Brain pericyte (primary cell): ENCODE measurements around the gene AGAP2.

Experiments
- DNase-seq: peaks from one replicate; pipeline ENCODE4 v3.0.0-alpha.2; 2012; ENCODE audit warnings: low read depth, low spot score

The AGAP2 gene

DNA sequence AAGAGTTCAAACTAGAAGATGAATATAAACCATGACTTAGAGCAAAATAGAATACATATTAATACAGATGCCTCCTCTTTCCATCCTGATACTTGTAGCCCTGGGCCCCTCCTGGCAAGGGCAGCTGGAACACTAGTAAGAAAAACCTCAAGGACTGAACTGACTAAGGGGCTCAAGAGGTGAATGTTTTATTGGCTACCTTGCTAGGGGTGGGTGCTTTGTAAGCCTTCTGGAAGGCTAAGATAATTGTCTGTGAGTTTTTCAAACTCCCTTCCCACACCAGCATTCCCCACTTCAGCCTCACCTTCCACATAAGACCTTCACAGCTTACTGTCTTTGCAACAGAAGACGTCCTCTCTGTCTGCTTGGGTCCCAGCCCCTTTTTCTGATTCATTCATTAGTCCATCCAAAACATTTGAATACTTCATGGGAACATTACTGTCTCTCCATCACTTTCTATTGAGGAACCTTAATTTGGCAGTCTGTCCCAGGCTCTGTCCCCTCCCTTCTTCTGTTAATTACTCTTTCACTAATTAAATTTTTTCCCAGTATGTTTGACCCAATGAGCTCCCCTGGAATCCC is 15.3 kb upstream of the AGAP2 start:
- no peak for DNase-seq

DNA sequence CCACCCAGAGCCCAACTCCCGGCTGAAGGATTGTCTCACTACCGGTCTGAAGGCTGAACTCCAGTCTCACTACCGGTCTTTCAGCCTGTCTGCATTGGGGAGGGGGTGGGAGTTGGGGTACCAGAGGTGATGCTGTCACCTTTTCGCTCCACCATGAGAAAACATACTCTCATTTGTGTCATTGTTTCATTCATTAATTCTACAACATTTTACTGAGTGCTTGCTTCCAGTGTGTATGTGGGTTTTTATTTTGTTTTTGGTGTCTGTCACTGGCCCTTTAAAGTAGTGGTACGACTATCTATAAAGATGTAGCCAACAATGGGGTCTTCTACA is 14.1 kb upstream of the AGAP2 start:
- no peak for DNase-seq

- peak; percentile 99 for DNase-seq
Measured at GRCh38 chr12:57751788-57752667, 13.5 kb upstream of the AGAP2 start, which contains the start of gene CDK4. CDK4 (minus strand) TSS chr12:57752310; CDS start chr12:57751717, 593 bp downstream.

GRCh38 chr12:57751432-57751787 is 12.9 kb upstream of the AGAP2 start:
- DNase-seq: no peak

GRCh38 chr12:57750561-57751431 is 12.3 kb upstream of the AGAP2 start:
- no peak for DNase-seq

DNA sequence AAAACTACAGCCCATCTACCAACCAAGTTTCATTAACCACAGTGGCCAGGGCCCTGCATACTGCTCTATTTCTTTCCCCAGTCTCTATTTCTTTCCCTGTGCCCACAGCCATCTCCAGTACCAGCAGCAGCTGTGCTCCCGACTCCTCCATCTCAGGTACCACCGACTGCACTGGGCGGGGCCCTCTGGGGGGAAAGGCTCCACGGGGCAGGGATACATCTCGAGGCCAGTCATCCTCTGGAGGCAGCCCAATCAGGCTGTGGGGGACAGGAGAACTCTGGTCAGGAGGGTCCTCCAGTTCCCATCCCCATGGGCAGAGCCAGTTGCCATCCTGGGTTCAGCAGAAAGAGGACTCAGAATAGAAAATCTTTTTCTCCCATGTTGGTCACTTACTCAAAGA is 10.5 kb upstream of the AGAP2 start:
- DNase-seq: no peak

DNA sequence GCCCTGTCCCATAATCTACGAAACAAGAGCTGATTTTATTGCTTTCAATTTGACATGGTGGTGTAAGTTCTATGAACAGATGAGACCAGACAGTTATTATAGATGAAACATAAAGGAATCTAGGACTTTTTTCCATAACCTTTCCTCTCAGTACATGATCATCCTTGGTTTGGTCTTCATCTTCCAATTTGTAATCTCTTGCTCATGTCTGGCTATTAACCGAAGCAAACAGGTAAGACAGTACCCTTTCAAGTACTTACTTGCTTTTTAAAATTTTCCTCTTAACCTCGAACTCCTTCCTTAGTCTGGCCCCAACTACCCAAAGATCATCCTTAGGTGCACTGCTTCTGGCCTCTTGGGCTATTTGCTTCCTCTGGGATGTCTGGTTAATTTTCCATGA is 7.5 kb upstream of the AGAP2 start:
- no peak for DNase-seq

DNA sequence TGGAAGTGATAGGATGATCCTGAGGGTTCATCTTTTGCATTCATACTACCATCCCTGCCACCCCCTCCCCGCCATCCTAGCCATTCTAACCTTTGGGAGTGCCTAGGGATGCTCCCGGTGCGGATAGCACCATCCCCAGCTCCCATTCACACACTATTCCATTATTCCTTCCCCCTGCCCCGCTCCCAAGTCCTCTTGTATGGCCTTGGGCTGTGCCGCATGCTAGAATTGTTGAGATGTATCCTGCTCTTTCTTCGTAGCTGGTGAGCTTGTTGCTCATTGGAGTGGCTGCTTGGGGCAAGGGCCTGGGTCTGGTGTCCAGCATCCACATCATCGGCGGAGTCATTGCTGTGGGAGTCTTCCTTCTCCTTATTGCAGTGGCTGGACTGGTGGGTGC is 6.9 kb upstream of the AGAP2 start:
- DNase-seq: no peak

DNA sequence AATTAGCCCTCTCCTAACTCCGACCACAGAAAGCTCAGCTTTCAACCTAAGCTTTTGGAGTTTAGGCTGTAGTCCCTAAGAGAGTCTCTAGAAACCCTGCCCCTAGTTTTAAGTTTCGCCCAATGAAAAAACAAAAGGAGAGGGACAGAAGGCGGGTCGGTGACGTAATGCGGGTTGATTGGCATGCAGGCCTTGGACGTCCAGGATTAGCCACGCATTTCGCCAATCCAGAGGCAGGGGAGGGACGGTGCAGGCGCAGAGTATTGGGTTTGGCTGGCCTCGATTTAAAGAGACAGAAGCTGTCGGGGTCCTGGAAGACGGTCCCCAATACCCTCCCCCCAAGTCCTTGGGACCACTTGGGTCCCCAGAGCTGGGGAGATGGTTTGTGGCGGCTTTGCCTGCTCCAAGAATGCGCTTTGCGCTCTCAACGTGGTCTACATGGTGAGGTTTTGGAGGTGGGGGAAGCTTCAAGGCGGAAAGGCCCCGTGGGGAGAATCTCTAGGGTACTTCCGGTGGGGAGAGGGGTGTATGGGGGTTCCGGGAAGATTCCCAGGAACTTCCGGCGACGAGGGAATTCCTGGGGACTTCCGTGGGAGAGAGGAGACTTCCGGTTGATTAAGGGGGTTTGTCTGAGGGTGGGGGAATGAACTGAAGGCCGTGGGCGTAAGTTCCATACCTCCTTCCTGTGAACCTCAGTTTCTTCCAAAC is 6.4 kb upstream of the AGAP2 start, which contains the start of gene TSPAN31:
TSS of gene TSPAN31 (plus strand) at position 263 of the 708 bp plus-strand sequence. CDS start at position 379, 116 bp downstream.
- peak; percentile 94 for DNase-seq

- DNase-seq: no peak
Measured at GRCh38 chr12:57744194-57744776, 5.7 kb upstream of the AGAP2 start.

DNA sequence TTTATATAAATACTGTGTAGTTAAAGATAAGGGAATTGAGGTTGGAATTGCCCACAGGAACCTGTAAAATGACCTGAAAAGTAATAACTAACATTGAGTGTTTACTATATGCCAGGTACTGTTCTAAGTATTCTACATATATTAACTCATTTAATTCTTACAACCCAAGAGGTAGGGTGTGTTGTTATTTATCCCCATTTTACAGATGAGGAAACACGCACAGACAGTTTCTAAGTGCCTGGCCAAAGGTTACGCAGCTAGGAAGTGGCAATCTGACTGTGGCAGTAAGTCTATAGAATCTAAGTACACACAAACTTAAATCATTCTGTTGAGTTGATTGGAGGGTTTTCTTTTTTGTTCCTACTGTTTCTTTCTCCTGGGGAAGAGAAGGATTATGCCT is 5.2 kb upstream of the AGAP2 start:
- no peak for DNase-seq

DNA sequence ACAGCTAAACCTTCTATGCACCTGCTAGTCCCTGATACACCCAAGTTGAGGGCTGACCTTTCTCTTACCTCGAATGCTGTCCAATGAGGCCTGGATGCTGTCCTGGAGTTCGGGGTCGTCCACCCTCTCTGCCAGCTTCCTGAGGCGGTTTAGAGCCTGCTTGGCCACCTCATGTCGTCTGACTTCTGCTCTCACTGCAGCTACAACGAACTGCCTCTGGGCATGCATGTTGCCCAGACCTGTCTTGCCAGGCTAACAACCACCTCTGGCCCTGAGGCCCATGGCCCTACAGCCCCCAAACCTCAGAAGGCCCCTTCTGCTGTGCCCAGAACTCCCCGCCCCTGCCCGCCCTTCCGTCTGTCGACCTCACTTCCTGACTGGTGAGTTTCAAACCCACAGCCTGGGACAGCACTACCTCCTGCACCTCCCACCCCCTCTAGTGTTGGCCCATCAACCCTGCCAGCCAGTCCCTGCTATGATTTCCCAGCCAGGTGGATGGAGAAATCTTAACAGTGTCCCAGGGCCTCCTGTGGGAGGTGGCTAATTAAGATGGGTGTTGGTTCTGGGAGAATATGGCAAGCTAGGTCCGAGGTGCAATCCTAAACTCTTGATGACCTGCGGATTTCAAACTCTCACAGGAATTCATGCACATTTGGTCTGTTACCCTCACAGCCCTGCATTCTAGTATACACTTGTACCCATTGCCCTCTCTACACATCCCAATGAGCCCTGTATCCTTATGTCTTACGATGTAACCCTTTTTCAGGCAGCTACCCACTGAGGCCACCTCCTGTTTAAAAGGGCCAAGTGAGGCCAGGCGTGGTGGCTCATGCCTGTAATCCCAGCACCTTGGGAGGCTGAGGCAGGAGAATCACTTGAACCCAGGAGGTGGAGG is 3.5 kb upstream of the AGAP2 start:
- DNase-seq: no peak

DNA sequence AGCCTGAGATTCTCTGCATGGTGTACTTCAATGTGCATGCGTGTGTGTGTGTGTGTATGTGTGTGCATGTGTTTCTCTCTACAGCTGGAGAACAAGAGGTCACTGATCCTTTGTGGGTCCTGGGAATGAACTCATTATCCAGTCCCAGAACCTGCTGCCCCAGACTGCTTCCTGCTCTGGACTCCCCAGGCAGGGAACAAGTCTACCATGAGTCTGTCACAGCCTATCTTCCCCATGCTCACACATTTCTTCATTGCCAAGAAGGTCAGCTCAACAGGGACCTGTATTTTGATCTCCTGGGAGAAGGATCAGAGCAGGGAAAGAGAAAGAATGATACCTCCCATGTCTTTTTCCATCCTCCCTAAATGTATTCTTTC is 2.9 kb upstream of the AGAP2 start:
- no peak for DNase-seq

DNA sequence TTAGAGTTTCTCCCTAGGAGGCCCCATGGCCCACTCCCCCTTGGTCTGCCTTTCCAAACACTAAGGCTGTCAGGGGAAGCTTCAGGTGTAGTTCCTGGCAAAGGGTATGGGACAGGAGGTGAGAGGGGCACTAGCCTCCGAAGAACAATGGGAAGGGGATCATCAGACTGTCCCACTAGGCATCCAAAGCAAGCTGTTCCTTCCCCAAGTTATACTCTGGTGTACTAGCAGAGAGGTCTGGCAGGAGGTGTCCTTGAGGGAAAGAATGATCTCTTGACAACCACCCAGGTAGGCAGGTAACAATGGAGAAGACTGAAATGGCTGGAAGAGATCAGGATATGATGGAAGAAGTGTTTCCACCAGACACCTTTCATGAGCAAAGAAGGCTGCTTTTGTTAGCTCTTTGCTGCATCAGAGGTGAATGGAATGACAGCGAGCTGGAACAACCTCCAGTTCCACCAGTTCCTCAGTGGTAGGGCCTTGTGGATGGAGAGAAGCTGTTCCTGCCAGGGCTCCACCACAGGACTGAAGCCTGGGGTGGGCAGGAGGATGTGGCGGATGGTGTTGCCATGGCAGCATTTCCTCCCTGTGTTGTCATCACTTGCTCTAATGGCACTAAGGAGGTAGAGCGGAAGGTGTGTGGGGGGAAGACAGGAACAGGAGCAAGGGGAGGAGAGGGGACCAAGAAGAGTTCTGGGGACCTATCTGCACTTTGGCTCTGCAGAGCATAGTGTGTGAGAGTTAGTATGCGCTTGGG is 2.3 kb upstream of the AGAP2 start:
- no peak for DNase-seq

- no peak for DNase-seq
Measured at GRCh38 chr12:57739914-57740538, 1.5 kb upstream of the AGAP2 start.

- no peak for DNase-seq
Measured at GRCh38 chr12:57739387-57739786, 845 bp upstream of the AGAP2 start.

DNA sequence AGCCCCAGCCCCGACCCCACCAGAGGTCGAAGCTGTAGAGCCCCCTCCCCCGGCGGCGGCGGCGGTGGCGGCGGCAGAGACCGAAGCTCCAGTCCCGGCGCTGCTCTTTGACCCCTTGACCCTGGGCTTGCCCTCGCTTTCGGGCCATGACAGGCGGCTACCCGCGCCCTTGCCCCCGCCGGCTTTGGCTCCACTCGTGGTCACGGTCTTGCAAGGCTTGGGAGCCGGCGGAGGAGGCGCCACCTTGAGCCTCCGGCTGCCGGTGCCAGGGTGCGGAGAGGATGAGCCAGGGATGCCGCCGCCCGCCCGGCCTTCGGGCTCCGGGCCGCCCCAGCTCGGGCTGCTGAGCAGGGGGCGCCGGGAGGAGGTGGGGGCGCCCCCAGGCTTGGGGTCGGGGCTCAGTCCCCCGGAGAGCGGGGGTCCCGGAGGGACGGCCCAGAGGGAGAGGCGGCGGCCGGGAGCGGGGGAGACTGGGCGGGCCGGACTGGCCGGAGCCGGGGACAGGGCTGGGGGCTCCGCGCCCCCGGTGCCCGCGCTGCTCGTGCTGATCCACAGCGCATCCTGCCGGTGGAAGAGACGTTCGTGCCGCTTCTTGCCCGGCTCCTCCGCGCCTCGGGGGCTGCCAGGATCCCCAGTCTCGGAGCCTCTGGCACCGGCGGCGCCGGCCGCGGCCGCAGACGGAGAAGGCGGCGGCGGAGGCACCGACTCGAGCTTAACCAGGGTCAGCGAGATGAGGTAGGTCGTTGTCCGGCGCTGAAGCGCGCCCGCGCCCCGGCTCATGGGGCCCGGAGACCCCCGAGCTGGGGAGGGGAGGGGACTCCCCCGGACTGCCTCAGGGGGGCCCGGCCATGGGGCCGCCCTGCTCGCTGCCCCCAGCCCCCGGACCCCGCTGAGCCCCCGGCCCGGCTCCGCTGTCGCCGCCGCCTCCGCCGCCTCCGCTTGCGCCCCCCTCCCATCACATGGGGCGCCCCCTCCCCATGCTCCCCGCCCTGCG is 778 bp downstream of the AGAP2 start:
- DNase-seq: no peak
